Measurements from ENCODE around the gene NOP10.

GRCh38 chr15:34341381-34342212 lies 1.3 kb downstream of the NOP10 start:
- TF ChIP-seq CTCF (IDR thresholded peaks at IDR 0.05) (no peak), EZH2 (IDR thresholded peaks at IDR 0.05; ENCODE audit: borderline replicate concordance, insufficient read depth, low read depth, low read length, poor library complexity, severe bottlenecking) (no peak)
